CD4-positive, alpha-beta memory T cell (primary cell): ENCODE data around the gene LYPD6. TPM values are rescaled to one million over a fixed set of nuclear protein-coding genes. Genes with fewer than 3 reads are reported as not detected.
"Not testable (repeated sequence)": the region's sequence is repeated elsewhere in the genome, so short reads cannot be mapped to it uniquely, and the experiment has no call there.

Experiments
- CTCF ChIA-PET: fragments of 350-600 bp; sonication (Branson Sonifier 250); formaldehyde crosslinking; loops from one replicate; lab custom pipeline; 2021; ENCODE audit warnings: inconsistent platforms; ENCODE audit not compliant: partially characterized antibody; lab: Charles Lee
- POLR2A ChIA-PET: fragments of 350-600 bp; sonication (Branson Sonifier 250); formaldehyde crosslinking; loops from one replicate; lab custom pipeline; 2021; ENCODE audit not compliant: partially characterized antibody; lab: Charles Lee
- DNase-seq, 5 donors: peaks; one replicate each; pipeline versions ENCODE4 v3.0.0 to v3.0.0-alpha.2; 2020 to 2022; ENCODE audit warnings: mixed read lengths in 1 of 5
- H3K27ac ChIP-seq: one replicate; pipeline ENCODE4 v1.7.0; 2013; ENCODE audit warnings: low read depth, low read length
- H3K27me3 ChIP-seq: 2 replicates; pipeline ENCODE4 v1.7.0; 2013; ENCODE audit warnings: mild to moderate bottlenecking, low read length, moderate library complexity; ENCODE audit not compliant: insufficient read depth
- H3K36me3 ChIP-seq: 2 replicates; pipeline ENCODE4 v1.7.0; 2013; ENCODE audit warnings: mild to moderate bottlenecking, low read length, moderate library complexity; ENCODE audit not compliant: insufficient read depth
- H3K4me1 ChIP-seq: 2 replicates; pipeline ENCODE4 v1.7.0; 2013; ENCODE audit warnings: mild to moderate bottlenecking, low read length, moderate library complexity; ENCODE audit not compliant: insufficient read depth
- H3K4me3 ChIP-seq, 2 donors: one replicate each; pipeline ENCODE4 v1.7.0; 2013; ENCODE audit warnings: low read length in 2 of 2, mild to moderate bottlenecking in 1 of 2
- H3K9me3 ChIP-seq, 2 donors: one replicate each; pipeline ENCODE4 v1.7.0; 2013; ENCODE audit warnings: low read length in 2 of 2, control low read depth in 1 of 2; ENCODE audit not compliant: control insufficient read depth in 1 of 2
- H3K27ac Mint-ChIP-seq, 7 donors: one replicate each; pipeline ENCODE4 v1.8.0; 2020 to 2021; ENCODE audit warnings: mixed read lengths in 7 of 7, mild to moderate bottlenecking in 6 of 7, inconsistent platforms in 3 of 7, moderate library complexity in 3 of 7
- H3K27me3 Mint-ChIP-seq, 2 donors: one replicate each; pipeline ENCODE4 v1.8.0; 2020 to 2021; ENCODE audit warnings: mixed read lengths in 2 of 2
- H3K36me3 Mint-ChIP-seq, 2 donors: one replicate each; pipeline ENCODE4 v1.8.0; 2020 to 2021; ENCODE audit warnings: mixed read lengths in 2 of 2, inconsistent platforms in 1 of 2, mild to moderate bottlenecking in 1 of 2
- H3K4me1 Mint-ChIP-seq, 4 donors: one replicate each; pipeline ENCODE4 v1.8.0; 2020 to 2021; ENCODE audit warnings: mixed read lengths in 4 of 4, mild to moderate bottlenecking in 1 of 4
- H3K4me3 Mint-ChIP-seq, 8 donors: one replicate each; pipeline ENCODE4 v1.8.0; 2020 to 2021; ENCODE audit warnings: mixed read lengths in 8 of 8, mild to moderate bottlenecking in 7 of 8, moderate library complexity in 6 of 8, inconsistent platforms in 3 of 8
- H3K9me3 Mint-ChIP-seq, 8 donors: one replicate each; pipeline ENCODE4 v1.8.0; 2020 to 2021; ENCODE audit warnings: mixed read lengths in 8 of 8, mild to moderate bottlenecking in 5 of 8, inconsistent platforms in 3 of 8, moderate library complexity in 1 of 8
- intact Hi-C: fragments of 100-400 bp; cut with micrococcal nuclease; formaldehyde crosslinking; loops from one replicate; pipeline ENCODE4 v1.15.1; 2023
- polyA plus RNA-seq, 2 donors: library from polyadenylated mRNA; unstranded; fragments of 300-500 nt; fragmentation: Illumina TruSeq; gene quantifications; one replicate each; pipeline ENCODE4 v1.2.3, GENCODE V29; 2021
- total RNA-seq, 2 experiments: library from RNA; stranded (reverse); gene quantifications; one replicate each; pipeline ENCODE4 v1.2.3, GENCODE V29; 2021

The LYPD6 gene
- total and polyA plus RNA-seq, 4 experiments from 2014 or later: not detected

DNA sequence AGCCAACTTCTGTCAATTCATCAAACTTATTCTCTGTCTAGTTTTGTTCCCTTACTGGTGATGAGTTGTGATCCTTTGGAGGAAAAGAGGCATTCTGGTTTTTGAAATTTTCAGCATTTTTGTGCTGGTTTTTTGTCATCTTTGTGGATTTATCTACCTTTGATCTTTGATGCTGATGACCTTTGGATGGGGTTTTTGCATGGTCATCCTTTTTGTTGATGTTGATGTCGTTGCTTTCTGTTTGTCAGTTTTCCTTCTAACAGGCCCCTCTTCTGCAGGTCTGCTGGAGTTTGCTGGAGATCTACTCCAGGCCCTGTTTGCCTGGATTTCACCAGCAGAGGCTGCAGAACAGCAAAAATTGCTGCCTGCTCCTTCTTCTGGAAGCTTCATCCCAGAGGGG is 168.8 kb downstream of the LYPD6 start:
- H3K27ac Mint-ChIP-seq, H3K36me3 Mint-ChIP-seq, DNase-seq, intact Hi-C loops, POLR2A ChIA-PET, H3K4me3 ChIP-seq, H3K9me3 ChIP-seq, CTCF ChIA-PET, H3K27me3 ChIP-seq, H3K36me3 ChIP-seq, H3K4me3 Mint-ChIP-seq, H3K4me1 ChIP-seq, H3K27ac ChIP-seq, H3K4me1 Mint-ChIP-seq: not testable (repeated sequence)
- Mint-ChIP-seq H3K27me3 (peaks cover 11% of the 10 kb centered on the region in 2 donors), H3K9me3 (peaks cover 2 to 13% (median 8%) of the 10 kb centered on the region in 8 donors)

DNA sequence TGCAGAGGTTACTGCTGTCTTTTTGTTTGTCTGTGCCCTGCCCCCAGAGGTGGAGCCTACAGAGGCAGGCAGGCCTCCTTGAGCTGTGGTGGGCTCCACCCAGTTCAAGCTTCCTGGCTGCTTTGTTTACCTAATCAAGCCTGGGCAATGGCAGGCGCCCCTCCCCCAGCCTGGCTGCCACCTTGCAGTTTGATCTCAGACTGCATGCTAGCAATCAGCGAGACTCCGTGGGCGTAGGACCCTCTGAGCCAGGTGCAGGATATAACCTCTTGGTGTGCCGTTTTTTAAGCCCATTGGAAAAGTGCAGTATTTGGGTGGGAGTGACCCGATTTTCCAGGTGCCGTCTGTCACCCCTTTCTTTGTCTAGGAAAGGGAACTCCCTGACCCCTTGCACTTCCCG is 176.4 kb downstream of the LYPD6 start:
- not testable (repeated sequence) for H3K27ac Mint-ChIP-seq

DNA sequence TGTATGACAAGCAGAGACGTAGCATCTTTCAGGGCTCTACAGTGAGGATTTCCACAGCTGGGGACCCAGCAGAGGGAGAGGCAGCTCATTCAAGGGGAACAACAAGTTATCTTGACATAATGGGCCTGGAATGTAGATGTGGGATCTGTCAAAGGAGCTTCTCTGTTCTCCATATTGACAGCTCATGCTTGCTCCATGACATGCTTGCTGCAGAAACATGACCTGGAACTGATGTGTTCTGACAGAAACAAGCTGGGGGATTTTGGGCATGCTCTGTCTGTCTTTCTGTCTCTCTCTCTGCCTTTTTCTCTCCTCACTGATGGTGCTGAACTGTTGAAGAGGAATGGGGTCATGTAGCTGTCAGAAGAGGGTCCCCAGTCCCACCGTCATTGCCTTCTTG is 177.6 kb downstream of the LYPD6 start:
- intact Hi-C loops: no loop called here

More for the DNA sequence above, 176.4 kb downstream of the LYPD6 start:
- H3K4me1 Mint-ChIP-seq, H3K27me3 ChIP-seq, H3K36me3 Mint-ChIP-seq, H3K4me3 ChIP-seq, H3K27ac ChIP-seq, POLR2A ChIA-PET, DNase-seq, CTCF ChIA-PET, H3K9me3 ChIP-seq, H3K4me3 Mint-ChIP-seq, H3K9me3 Mint-ChIP-seq, H3K36me3 ChIP-seq, H3K4me1 ChIP-seq, intact Hi-C loops: not testable (repeated sequence)
- peaks cover 13 to 15% of the 10 kb centered on the region in 2 donors for H3K27me3 Mint-ChIP-seq

DNA sequence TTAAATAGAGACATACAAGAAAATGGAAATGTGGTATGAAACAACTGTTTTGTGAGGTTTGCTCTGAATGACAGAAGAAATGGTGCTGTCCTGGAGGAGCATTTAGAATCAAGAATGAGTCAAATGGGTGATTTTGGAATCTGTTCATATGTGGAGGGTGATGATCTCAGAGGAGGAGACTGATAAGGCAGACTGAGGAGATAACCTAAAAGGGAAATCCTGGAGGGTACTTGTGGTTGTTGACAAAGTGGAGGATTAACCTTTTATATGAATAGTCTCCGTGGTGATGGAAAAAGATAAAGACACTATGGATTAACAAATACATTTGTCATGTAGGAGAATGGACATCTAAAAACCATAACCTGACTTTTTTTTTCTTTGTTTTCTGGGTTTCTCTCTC is 183.1 kb downstream of the LYPD6 start:
- intact Hi-C loops: no loop called here
- Histone ChIP-seq H3K27ac (no peak overlapping the region), H3K27me3 (no peaks in the 10 kb centered on the region), H3K9me3 (no peaks in the 10 kb centered on the region), H3K36me3 (no peaks in the 10 kb centered on the region), H3K4me3 (no peak overlapping the region), H3K4me1 (no peaks in the 10 kb centered on the region)
- Mint-ChIP-seq H3K27me3 (peaks cover 6 to 9% of the 10 kb centered on the region in 2 donors), H3K9me3 (peaks cover 0 to 4% (median 0%) of the 10 kb centered on the region in 8 donors), H3K4me1 (no peaks in the 10 kb centered on the region), H3K36me3 (no peaks in the 10 kb centered on the region), H3K27ac (no peak overlapping the region), H3K4me3 (no peak overlapping the region)
- CTCF ChIA-PET: no interaction called here
- POLR2A ChIA-PET: no interaction called here
- DNase-seq: no peak

More for the DNA sequence above, 177.6 kb downstream of the LYPD6 start:
- H3K27me3 Mint-ChIP-seq: peaks cover 13 to 15% of the 10 kb centered on the region in 2 donors
- H3K9me3 Mint-ChIP-seq: peaks cover 0 to 5% (median 1%) of the 10 kb centered on the region in 8 donors
- H3K36me3 ChIP-seq: no peaks in the 10 kb centered on the region
- H3K4me3 ChIP-seq: no peak overlapping the region
- no peak overlapping the region for H3K27ac Mint-ChIP-seq
- H3K27ac ChIP-seq: no peak overlapping the region
- peaks cover 0 to 4% (median 0%) of the 10 kb centered on the region in 4 donors for H3K4me1 Mint-ChIP-seq
- no peaks in the 10 kb centered on the region for H3K36me3 Mint-ChIP-seq
- H3K27me3 ChIP-seq: no peaks in the 10 kb centered on the region
- DNase-seq: no peak
- CTCF ChIA-PET: no interaction called here
- no peak overlapping the region for H3K4me3 Mint-ChIP-seq
- no peaks in the 10 kb centered on the region for H3K9me3 ChIP-seq
- POLR2A ChIA-PET: no interaction called here
- H3K4me1 ChIP-seq: no peaks in the 10 kb centered on the region
